Neuron (in vitro differentiated cells): ENCODE results near the gene ZDHHC14.
"Not testable (repeated sequence)": the region's sequence is repeated elsewhere in the genome, so short reads cannot be mapped to it uniquely, and the experiment has no call there.

Experiments
- H2AFZ ChIP-seq: one replicate; pipeline ENCODE4 v1.6.1; 2013; ENCODE audit warnings: low read depth, mild to moderate bottlenecking, inconsistent platforms, low read length, moderate library complexity
- H3K27me3 ChIP-seq: one replicate; pipeline ENCODE4 v1.6.1; 2013; ENCODE audit warnings: low read length; ENCODE audit not compliant: insufficient read depth
- H3K36me3 ChIP-seq: one replicate; pipeline ENCODE4 v1.6.1; 2013; ENCODE audit warnings: low read length; ENCODE audit not compliant: insufficient read depth
- H3K4me1 ChIP-seq: one replicate; pipeline ENCODE4 v1.6.1; 2013; ENCODE audit warnings: low read length; ENCODE audit not compliant: insufficient read depth
- H3K4me3 ChIP-seq: 2 replicates; pipeline ENCODE4 v1.5.1; 2013; ENCODE audit warnings: mild to moderate bottlenecking, low read length, moderate library complexity
- H3K9me3 ChIP-seq: one replicate; pipeline ENCODE4 v1.6.1; 2013; ENCODE audit warnings: low read length

ZDHHC14 gene

DNA sequence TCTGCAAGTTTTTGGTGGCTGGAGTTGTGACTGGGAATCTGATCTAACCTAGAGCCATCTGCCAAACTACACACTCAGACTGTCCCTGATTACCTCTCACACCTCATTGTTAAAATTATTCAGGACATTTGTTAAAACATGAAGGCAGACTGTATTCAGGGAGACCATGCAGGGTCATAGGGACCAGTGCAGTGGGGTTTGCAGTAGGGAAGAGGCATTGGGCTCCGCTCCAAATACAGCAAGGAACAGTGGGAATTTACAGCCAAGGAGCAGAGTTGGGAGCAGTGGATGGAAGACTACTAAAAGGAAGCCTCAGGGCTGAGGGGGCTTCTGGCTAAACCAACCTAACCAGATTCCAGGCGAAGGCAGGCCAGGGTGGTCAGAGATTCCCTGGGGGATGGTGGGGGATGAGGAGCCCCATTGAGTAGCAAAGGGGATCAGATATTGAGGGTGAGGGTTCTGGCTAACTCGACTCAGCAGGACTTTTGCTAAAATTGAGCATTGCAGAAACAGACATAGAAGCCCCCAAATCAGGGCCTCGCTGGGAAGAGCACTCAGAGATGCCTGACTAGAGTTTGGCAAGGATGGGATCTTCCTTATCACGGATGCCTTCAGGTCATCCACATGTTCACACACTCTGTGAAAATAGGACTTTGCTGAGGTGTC lies 172.0 kb downstream of the ZDHHC14 start:
- H2AFZ ChIP-seq, result no peak overlapping the region
- no peak overlapping the region for H3K4me3 ChIP-seq
- H3K36me3 ChIP-seq, result no peaks in the 10 kb centered on the region
- H3K27me3 ChIP-seq, result no peaks in the 10 kb centered on the region
- H3K4me1 ChIP-seq, result peaks cover 24% of the 10 kb centered on the region
- H3K9me3 ChIP-seq, result no peaks in the 10 kb centered on the region

DNA sequence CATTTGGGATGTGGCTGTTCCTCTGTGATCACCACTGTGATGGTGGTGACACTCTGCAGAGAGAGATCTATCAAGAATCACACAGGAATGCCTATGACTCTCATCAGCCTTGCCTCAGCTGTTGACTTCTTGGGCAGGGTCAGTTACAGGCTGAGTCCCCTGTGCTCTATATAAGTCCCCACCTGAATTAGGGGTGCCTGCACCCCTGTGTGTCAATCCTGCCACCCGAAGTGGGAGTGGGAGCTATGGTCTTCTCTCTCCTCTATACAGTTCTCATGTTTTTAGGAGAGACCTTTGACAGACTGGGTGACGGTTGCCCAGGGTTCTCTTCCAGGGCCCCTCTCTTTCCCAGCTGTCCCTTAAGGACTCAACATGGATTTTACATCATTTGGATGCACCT lies 173.8 kb downstream of the ZDHHC14 start:
- H3K36me3 ChIP-seq, result no peaks in the 10 kb centered on the region
- no peaks in the 10 kb centered on the region for H3K9me3 ChIP-seq
- no peak overlapping the region for H2AFZ ChIP-seq
- H3K4me1 ChIP-seq, result peaks cover 24% of the 10 kb centered on the region
- H3K27me3 ChIP-seq, result no peaks in the 10 kb centered on the region
- H3K4me3 ChIP-seq, result no peak overlapping the region

DNA sequence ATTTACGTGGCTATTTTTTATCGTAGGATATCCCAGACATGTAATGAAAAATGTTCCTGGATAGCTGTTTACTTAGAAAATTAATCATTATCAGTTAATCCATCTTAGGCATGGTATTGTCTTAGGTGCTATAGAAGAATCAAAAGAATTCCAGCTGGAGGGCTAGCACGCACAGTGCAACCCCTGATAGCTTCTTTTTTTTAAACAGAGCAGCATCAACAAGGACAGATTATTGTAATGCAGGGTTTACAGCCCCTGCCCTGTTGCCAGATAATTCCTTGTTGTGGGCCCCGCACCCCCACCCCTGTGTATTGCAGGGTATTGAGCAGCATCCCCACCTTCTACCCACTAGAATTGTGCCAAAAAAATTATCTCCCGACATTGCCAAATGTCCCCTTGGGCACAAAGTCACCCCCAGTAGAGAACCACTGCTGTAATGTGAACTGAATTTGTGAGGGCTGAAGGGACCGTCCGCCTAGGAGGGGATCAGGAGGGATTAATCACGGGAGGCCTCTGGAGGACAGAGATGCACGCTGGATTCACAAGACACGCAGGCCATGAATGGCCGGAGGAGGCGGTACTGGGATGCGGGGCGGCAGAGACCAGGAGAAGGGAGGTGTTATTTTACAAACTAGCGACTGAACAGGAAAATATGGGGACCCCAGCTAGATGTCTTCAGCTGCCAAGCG lies 174.6 kb downstream of the ZDHHC14 start:
- Histone ChIP-seq H3K4me3 (no peak overlapping the region), H3K9me3 (no peaks in the 10 kb centered on the region), H2AFZ (no peak overlapping the region), H3K4me1 (peaks cover 24% of the 10 kb centered on the region), H3K36me3 (no peaks in the 10 kb centered on the region), H3K27me3 (no peaks in the 10 kb centered on the region)

- H3K36me3 ChIP-seq, result no peaks in the 10 kb centered on the region
- no peaks in the 10 kb centered on the region for H3K9me3 ChIP-seq
- H3K27me3 ChIP-seq, result no peaks in the 10 kb centered on the region
- peaks cover 24% of the 10 kb centered on the region for H3K4me1 ChIP-seq
- H3K4me3 ChIP-seq, result no peak overlapping the region
- H2AFZ ChIP-seq, result no peak overlapping the region
Measured at GRCh38 chr6:157556144-157556645, 175.2 kb downstream of the ZDHHC14 start.

GRCh38 chr6:157556671-157557430 lies 175.9 kb downstream of the ZDHHC14 start:
- Histone ChIP-seq H3K4me3 (no peak overlapping the region), H2AFZ (no peak overlapping the region), H3K4me1 (peaks cover 24% of the 10 kb centered on the region), H3K36me3 (no peaks in the 10 kb centered on the region), H3K9me3 (no peaks in the 10 kb centered on the region), H3K27me3 (no peaks in the 10 kb centered on the region)

DNA sequence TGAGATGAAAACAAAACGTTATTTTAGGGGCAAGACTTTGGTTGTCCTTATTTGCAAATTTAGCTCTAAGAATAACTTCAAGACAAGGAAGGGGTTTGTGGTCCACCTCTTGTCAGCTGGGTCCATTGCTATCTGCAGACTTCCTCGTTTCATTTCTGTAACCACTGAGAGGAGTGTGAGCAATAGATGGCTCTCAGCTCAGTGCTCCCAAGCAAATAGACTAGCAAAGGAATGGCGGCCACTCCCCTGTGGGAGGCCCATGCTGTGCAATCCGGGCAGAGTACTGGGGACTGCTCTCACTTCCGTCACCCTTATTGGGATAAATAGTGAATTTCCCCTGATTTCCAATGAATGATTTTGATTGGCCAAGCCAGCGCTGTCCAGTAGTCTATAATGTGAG lies 176.6 kb downstream of the ZDHHC14 start:
- Histone ChIP-seq H3K4me3 (no peak overlapping the region), H3K27me3 (no peaks in the 10 kb centered on the region), H3K36me3 (no peaks in the 10 kb centered on the region), H2AFZ (no peak overlapping the region), H3K4me1 (peaks cover 17% of the 10 kb centered on the region), H3K9me3 (no peaks in the 10 kb centered on the region)

- Histone ChIP-seq H2AFZ (no peak overlapping the region), H3K36me3 (no peaks in the 10 kb centered on the region), H3K27me3 (no peaks in the 10 kb centered on the region), H3K4me1 (peaks cover 14% of the 10 kb centered on the region), H3K9me3 (no peaks in the 10 kb centered on the region), H3K4me3 (no peak overlapping the region)
Measured at GRCh38 chr6:157558049-157558448, 177.1 kb downstream of the ZDHHC14 start.

DNA sequence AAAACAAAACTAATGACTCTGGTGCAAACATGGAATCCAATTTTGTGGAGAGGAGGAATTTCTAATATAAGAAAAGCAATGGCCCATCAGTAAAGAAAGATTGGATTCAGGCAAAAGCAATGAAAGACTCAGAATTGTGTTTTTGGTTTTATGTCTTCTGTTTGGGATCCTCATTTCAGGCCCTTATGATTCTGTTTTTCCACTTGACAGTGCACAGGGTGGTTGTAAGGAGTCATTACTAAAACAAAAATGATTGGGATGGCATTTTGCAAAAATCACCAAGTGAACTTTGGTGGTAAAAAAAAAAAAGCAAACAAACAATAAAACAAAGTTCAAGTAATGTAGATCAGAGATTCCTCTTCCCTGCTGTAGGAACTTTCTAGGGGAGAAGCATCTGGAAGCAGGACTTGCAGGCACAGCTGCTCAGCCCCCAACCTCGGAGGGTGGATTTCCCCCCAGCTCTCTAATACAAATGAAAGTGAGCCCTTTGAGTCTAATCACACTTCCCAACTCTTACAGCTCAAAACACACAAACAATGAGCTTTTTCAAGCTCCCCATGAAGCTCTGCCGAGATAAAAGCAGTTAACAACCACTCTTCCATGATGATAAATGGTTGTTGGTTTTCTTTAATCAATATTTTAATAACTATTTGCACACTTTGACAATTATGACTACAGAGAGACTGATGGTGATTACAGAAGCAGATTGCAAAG lies 177.7 kb downstream of the ZDHHC14 start:
- H2AFZ ChIP-seq, result no peak overlapping the region
- H3K4me3 ChIP-seq, result no peak overlapping the region
- peaks cover 14% of the 10 kb centered on the region for H3K4me1 ChIP-seq
- no peaks in the 10 kb centered on the region for H3K27me3 ChIP-seq
- no peaks in the 10 kb centered on the region for H3K36me3 ChIP-seq
- no peaks in the 10 kb centered on the region for H3K9me3 ChIP-seq

GRCh38 chr6:157559201-157559756 lies 178.3 kb downstream of the ZDHHC14 start:
- Histone ChIP-seq H3K27me3 (no peaks in the 10 kb centered on the region), H3K4me1 (peaks cover 14% of the 10 kb centered on the region), H3K4me3 (no peak overlapping the region)

DNA sequence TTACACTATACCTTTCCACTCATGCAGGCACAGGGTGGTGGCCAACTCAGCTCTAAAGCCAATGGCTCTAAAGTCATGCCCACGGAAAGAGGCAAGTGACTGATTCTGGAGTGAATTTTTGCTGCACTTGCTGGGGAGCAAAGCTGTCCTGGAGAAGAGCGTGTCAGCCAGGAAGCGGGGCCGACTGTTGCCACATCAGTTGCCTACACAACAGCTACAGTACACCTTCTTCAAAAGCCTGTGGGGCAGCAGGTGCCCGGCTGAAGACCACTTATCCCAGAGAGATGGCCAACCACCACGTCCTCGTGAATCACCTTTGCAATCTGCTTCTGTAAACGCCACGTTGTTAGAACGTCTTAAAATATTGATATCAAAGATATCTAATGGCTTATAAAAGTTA lies 179.1 kb downstream of the ZDHHC14 start:
- not testable (repeated sequence) for H3K4me1 ChIP-seq, H3K4me3 ChIP-seq, H3K36me3 ChIP-seq, H2AFZ ChIP-seq, H3K9me3 ChIP-seq, H3K27me3 ChIP-seq

More at GRCh38 chr6:157559201-157559756, 178.3 kb downstream of the ZDHHC14 start:
- H3K36me3 ChIP-seq, result no peaks in the 10 kb centered on the region
- no peak overlapping the region for H2AFZ ChIP-seq
- H3K9me3 ChIP-seq, result no peaks in the 10 kb centered on the region

DNA sequence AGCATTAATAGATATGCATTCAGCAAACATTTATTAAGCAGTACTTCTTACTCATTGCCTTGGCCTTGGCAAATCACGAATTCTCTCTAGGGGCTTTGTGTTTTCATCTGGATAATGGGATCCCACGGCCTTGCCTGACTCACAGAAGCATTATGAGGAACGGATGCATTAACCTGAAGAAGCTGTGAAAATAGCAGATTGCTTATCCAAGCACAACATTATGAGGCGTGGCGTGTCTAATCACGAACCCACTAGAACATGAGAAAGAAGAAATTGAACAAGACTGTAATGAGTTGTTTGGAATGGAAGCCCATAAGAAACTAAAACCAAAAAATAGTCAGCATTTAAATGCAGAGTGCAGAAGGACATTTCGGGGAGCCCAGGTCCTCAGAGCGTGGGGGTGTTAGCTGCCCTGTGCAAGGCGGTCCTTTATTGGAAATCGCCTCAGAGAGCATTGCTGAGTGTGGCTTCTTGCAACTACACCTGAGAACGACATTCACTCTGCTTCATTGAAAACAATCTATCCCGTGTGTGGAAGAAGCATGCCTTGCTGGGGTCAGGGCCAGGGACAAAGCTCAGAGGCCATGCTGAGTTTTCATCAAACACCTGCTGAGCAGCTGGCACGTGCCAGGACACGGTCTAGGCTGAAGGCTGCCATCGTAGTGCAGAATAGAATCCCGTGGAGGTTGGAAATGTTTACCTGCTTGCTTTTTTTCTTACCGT lies 179.9 kb downstream of the ZDHHC14 start:
- H3K9me3 ChIP-seq, result no peaks in the 10 kb centered on the region
- no peaks in the 10 kb centered on the region for H3K27me3 ChIP-seq
- no peak overlapping the region for H3K4me3 ChIP-seq
- H3K4me1 ChIP-seq, result peaks cover 1% of the 10 kb centered on the region
- no peaks in the 10 kb centered on the region for H3K36me3 ChIP-seq
- H2AFZ ChIP-seq, result no peak overlapping the region

- H3K4me3 ChIP-seq, result no peak overlapping the region
- no peak overlapping the region for H2AFZ ChIP-seq
- peaks cover under 1% of the 10 kb centered on the region for H3K9me3 ChIP-seq
Measured at GRCh38 chr6:157561414-157561790, 180.4 kb downstream of the ZDHHC14 start.

More at GRCh38 chr6:157561414-157561790, 180.4 kb downstream of the ZDHHC14 start:
- Histone ChIP-seq H3K36me3 (no peaks in the 10 kb centered on the region), H3K4me1 (no peaks in the 10 kb centered on the region), H3K27me3 (no peaks in the 10 kb centered on the region)
